SH-SY5Y (cell line): ENCODE measurements around the gene PREX1.

Experiments used
- GATA2 ChIP-seq: IDR thresholded peaks from 2 replicates; pipeline ENCODE4 v1.6.1; 2011; ENCODE audit warnings: mild to moderate bottlenecking, low read depth, low read length
- GATA3 ChIP-seq: IDR thresholded peaks from 2 replicates; pipeline ENCODE4 v1.6.1; 2011; ENCODE audit warnings: low read depth, mild to moderate bottlenecking, low read length, moderate library complexity

- TF ChIP-seq GATA3 (no peak), GATA2 (no peak)
Observed at GRCh38 chr20:48728042-48728825, 99.6 kb downstream of the PREX1 start.
